NCI-H1694 (cell line): ENCODE results near the gene ABCF2.

Experiments used
- DNase-seq: peaks from one replicate; lab custom pipeline; 2025; lab: John Stamatoyannopoulos, UW

Gene ABCF2

DNA sequence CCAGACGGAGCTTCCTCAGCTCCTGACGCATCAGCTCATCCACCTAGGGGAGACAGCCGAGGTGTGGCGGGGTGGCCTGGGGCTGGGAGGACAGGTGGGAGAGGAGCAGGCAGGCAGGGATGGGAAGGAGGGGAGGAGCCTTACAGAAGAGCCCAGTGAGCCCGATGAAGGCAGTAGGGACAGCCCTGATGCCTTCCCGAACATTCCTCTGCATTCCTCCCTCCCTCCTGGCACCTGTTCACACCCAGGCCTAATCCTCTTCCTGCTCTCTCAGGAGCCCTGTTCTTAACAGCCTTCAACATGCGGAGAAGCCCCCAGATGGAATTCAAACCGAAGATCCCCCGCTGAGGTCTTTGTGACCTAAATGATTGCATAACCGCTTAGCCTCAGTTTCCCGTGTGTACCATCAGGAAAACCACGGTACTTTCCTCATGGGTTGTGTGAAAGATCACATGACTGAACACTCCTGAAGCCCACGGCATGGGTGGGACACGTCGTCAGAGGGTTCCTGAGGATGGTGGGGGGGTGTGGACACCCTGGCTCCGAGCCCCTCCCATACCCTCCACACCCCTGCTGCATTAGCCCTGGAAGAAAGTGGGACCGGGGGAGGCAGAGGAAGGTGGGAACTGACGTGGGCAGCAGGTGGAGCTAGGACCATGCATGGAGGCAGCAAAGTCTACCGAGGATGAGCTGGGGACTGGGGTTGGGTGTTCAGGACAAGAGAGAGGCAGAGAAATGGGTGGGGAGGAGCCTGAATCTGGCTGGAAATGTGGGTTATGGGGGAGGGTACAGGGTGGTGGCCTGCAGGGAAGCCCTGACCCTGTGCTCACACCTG is 31.2 kb downstream of the ABCF2 start:
- no peak for DNase-seq

- DNase-seq = no peak
These were observed 32.8 kb downstream of the ABCF2 start for GRCh38 chr7:151194188-151194587.

DNA sequence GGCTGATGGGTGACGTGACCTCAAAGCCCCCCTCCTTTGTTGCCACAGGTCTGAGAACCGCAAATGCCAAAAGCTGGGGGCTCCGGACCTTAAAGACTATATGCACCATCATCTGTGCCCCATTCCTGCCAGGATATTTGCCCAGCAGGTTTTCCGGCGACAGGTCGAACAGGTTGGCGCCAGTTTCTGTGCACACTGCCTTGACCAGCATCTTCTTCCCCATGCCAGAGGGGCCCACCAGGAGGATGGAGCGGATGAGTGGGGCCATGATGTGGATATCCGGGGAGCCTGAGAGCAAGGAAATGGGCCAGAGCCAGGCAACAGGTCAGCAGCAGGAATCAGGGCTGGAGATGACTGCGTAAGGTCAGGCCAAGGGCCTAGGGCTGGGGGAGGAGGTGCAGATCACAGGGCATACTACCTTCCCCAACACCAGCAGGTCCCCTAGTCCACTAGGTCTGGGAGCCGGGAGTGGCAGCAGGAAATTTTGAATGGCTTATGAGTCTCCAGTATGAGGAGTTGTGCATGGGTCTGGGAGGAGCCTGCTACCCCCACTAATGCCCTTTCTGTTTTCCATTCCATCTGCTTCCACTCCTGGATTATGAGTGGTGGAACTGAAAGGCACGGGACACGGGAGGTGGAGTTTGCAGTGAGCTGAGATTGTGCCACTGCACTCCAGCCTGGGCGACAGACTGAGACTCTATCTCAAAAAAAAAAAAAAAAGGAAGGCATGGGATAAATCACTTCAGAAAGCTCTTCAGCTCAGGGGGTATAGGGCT is 33.6 kb downstream of the ABCF2 start:
- no peak for DNase-seq

DNA sequence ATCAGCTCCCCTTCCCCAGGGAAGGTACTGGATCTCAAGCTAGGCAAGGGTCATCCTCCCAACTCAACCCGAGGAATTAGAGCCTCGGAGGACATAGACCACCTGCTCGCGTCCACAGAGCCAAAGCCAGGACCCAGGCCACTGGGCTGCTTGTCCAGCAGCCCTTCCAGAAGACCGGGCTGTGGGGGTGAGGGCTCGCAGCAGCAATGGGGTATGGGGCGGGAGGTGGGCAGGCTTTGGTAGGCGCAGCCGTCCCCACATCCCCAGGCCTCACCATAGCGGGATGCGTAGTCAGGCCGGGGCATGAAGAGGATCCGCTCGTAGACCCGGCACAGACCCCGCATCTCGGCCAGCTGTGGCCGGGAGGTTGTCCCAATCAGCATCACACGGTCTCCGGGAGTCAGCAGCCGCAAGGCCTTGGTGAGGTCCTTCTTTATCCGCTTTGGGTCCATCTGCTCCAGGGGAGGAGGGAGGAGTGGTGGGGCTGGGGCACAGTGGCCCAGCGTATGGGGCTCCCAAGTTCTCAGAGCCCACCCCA is 34.9 kb downstream of the ABCF2 start:
- DNase-seq = no peak

DNA sequence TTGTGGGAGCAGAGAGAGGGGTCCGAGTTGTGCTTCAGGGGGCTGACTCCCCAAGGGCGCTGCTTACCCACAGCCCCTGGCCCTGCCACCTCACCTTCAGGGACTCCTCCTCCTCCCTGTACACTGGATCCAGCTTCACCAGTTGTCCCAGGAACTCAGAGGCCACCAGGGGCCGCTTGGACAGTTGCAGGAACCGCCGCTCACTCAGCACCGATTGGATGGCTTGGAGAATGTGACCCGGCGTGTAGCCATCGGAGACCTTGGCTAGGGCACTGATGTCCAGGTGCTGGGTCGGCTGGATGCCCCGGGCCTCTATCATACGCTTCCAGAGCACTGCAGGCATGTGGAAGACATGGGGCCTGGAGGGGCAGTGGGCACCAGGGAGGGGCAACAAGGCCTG is 35.5 kb downstream of the ABCF2 start:
- no peak for DNase-seq

- no peak for DNase-seq
These were observed 38.0 kb downstream of the ABCF2 start for GRCh38 chr7:151189038-151189437.

DNA sequence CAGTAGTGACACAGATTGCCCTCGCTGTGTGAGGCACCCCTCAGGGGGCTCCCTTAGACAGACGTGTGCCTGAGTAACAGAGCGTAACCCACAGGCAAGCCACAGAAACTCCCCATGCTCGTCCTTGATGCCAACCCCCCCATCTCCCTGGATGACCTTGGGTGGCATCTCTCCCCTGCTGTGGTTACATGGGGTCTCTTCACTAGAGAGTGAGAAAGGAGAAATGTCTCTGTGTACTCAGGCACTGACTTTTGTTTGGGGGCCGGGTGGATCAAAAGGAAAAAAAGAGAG is 38.8 kb downstream of the ABCF2 start:
- no peak for DNase-seq

- DNase-seq = no peak
These were observed 39.4 kb downstream of the ABCF2 start for GRCh38 chr7:151187409-151188251.

GRCh38 chr7:151186640-151187408 is 40.2 kb downstream of the ABCF2 start, which contains the start of gene ASB10:
ASB10 (minus strand) TSS chr7:151187250; CDS start chr7:151187130, 120 bp downstream.
- DNase-seq = no peak

GRCh38 chr7:151185762-151186639 is 41.0 kb downstream of the ABCF2 start:
- DNase-seq = no peak

DNA sequence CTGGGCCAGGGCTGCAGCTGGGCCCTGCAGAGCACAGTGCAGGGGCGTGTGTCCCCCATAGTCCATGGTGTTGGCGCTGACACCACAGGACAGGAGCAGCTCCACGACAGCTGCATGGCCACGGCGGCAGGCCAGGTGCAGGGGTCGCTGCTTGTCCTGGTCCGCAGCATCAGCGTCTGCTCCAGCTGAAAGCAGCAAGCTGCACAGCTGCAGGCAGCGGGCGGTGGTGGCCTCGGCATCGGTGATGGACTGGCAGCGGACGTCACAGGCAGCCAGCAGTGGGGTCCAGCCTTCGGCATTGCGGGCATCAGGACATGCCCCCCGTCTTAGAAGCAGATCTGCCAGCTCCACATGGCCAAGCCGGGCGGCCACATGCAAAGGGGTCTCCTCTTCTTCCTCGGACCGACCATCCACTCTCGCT is 46.0 kb downstream of the ABCF2 start:
- DNase-seq = no peak

DNA sequence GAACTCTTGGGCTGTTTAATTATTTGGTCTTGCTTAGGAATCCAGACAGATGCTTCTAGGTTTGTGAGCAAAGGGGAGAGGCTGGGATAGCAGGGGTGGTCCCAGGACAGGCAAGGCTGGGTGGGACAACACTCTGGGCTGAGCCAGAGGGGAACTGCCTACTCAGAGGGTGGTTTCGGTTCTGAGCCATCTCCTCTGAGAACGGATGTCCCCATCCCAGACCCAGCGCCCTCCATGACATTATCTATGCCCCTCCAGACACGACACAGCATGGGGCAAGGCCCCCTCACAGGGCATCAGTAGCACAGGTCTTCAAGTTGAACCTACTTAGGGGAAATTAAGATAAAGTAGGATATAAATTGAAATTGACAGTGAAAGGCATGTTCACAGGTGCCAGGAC is 47.1 kb downstream of the ABCF2 start:
- DNase-seq = no peak

- DNase-seq = peak; percentile 29
These were observed 47.6 kb downstream of the ABCF2 start for GRCh38 chr7:151179287-151179860.

DNA sequence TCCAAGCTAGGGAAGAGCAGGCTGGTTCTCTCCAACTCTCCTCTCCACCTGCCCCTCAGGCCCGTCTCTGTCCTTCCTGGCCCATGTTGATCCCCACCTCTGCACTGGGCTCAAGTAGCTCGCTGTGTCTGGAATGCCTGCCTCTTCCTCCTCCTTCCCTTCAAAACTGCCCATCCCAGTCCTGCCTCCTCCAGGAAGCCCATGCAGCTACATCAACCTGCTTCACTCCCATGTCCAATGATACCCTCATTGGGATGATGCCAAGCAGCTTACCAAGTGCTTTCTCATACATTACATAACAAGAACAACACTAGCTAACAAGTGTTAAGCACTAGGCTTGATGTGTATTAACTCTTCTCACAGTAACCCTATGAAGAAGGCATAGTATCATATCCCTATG is 48.2 kb downstream of the ABCF2 start:
- no peak for DNase-seq

DNA sequence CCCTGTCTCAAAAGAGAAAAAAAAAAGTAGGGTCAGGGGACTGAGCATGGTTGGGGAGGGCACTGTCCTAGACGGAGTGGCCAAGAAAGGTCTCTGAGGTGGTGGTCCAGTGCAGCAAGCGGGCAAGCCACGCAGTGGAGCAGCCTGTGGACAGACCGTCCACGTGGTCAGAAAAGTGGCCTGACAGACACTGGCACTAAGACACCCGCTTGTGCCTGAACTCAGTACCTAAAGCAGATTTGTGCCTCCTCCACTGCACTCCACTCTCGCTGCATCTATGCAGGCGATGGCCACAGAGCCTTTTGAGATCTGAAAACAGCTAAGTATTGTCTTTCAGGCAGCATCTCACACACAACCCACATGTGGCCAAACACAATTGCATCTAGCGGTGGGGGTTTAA is 48.8 kb downstream of the ABCF2 start:
- no peak for DNase-seq

- DNase-seq = no peak
These were observed 49.7 kb downstream of the ABCF2 start for GRCh38 chr7:151177310-151177709.

GRCh38 chr7:151176401-151176800 is 50.6 kb downstream of the ABCF2 start:
- DNase-seq = no peak

DNA sequence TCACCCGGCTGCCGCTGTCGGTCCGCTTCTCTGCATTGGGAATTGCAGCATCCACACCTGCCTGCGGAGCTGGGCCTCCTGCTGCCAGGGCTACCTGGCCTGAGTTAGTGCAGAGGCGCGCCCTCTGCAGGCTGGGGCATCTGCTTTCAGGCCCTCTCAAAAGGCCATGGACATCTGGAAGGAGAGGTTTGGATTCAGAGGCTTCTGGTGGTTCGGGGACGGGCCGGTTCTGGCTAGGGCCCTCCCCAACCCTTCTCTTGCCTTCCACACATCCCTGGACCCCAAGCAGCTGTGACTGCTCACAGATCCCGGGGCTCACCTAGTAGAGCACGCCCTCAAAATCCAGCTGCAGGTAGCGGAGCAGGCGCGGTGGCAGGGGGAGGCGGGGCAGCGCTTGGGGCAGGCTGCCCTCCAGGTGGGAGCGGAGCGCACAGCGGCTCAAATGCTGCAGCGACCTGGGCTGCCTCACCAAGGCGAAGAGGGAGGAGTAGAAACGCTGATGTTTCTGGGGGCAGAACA is 51.2 kb downstream of the ABCF2 start:
- no peak for DNase-seq

GRCh38 chr7:151175047-151175792 is 51.8 kb downstream of the ABCF2 start:
- DNase-seq = no peak
